HG02852 (cell line): ENCODE results near the gene SCAPER.
"Not testable (repeated sequence)": the region's sequence is repeated elsewhere in the genome, so short reads cannot be mapped to it uniquely, and the experiment has no call there.

Source experiments
- ATAC-seq: cut with Tn5 transposase; IDR thresholded peaks from one replicate; pipeline ENCODE4 v1.9.1; 2021; ENCODE audit warnings: mild to moderate bottlenecking, moderate library complexity; ENCODE audit not compliant: unreplicated experiment

The SCAPER gene

DNA sequence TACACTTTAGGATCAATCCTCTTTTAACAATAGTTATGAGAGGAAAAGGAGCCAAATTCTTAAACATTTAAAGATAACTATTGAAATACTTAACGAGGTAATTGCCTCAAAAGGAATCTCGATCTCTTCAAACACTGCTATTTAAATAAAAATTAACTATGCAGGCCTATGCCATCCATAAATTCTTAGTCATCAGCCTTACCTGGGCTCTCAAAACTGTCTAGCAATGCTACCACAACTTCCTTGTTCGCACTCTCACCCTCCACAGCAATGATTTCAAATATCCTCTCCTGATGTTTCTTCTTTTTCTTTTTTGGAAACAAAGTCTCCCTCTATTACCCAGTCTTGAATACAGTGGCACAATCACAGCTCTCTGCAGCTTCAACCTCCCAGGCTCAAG is 606.2 kb downstream of the SCAPER start:
- no peak for ATAC-seq

GRCh38 chr15:76297951-76298350 is 607.2 kb downstream of the SCAPER start:
- not testable (repeated sequence) for ATAC-seq
